H9 (cell line): Measurements from ENCODE around the gene DNHD1. TPM values are rescaled to one million over a fixed set of nuclear protein-coding genes. Genes with fewer than 3 reads are reported as not detected.

Experiments
- DNase-seq: peaks from one replicate; pipeline ENCODE4 v3.0.0-alpha.2; 2017
- H2AFZ ChIP-seq: one replicate; pipeline ENCODE4 v1.6.1; 2013; ENCODE audit warnings: mild to moderate bottlenecking, low read length, control low read depth, moderate library complexity
- H2AK5ac ChIP-seq: 2 replicates; pipeline ENCODE4 v1.6.1; 2013; ENCODE audit warnings: low read length, control low read depth, mixed read lengths; ENCODE audit not compliant: insufficient read length
- H2BK120ac ChIP-seq: one replicate; pipeline ENCODE4 v1.6.1; 2013; ENCODE audit warnings: low read depth, mild to moderate bottlenecking, low read length, control low read depth, inconsistent platforms; ENCODE audit not compliant: poor library complexity, severe bottlenecking
- H2BK12ac ChIP-seq: 2 replicates; pipeline ENCODE4 v1.6.1; 2013; ENCODE audit warnings: low read length, control low read depth, mixed read lengths, low read depth; ENCODE audit not compliant: insufficient read length
- H2BK15ac ChIP-seq: 2 replicates; pipeline ENCODE4 v1.6.1; 2013; ENCODE audit warnings: low read depth, low read length, control low read depth
- H2BK20ac ChIP-seq: one replicate; pipeline ENCODE4 v1.6.1; 2013; ENCODE audit warnings: low read depth, mild to moderate bottlenecking, low read length, control low read depth, inconsistent platforms; ENCODE audit not compliant: poor library complexity, severe bottlenecking
- H2BK5ac ChIP-seq: 2 replicates; pipeline ENCODE4 v1.6.1; 2013; ENCODE audit warnings: low read length, control low read depth, mixed read lengths; ENCODE audit not compliant: insufficient read length
- H3K14ac ChIP-seq: 2 replicates; pipeline ENCODE4 v1.6.1; 2013; ENCODE audit warnings: low read length, control low read depth; ENCODE audit not compliant: insufficient read depth
- H3K18ac ChIP-seq: 2 replicates; pipeline ENCODE4 v1.6.1; 2013; ENCODE audit warnings: low read depth, mild to moderate bottlenecking, mixed read lengths, low read length, control low read depth; ENCODE audit not compliant: insufficient read length
- H3K23ac ChIP-seq: 2 replicates; pipeline ENCODE4 v1.6.1; 2013; ENCODE audit warnings: low read length, control low read depth, mixed read lengths, low read depth; ENCODE audit not compliant: insufficient read length
- H3K23me2 ChIP-seq: 2 replicates; pipeline ENCODE4 v1.6.1; 2013; ENCODE audit warnings: low read depth, mild to moderate bottlenecking, mixed read lengths, low read length, control low read depth; ENCODE audit not compliant: insufficient read length, poor library complexity, severe bottlenecking
- H3K27ac ChIP-seq: 2 replicates; pipeline ENCODE4 v1.5.1; 2013; ENCODE audit warnings: low read length, control low read depth, mixed read lengths, low read depth; ENCODE audit not compliant: insufficient read length
- H3K27me3 ChIP-seq: 2 replicates; pipeline ENCODE4 v1.6.1; 2013; ENCODE audit warnings: low read length, control low read depth, inconsistent platforms; ENCODE audit not compliant: insufficient read depth
- H3K4ac ChIP-seq: 2 replicates; pipeline ENCODE4 v1.6.1; 2013; ENCODE audit warnings: low read depth, mild to moderate bottlenecking, control low read depth, inconsistent platforms, low read length, moderate library complexity
- H3K4me1 ChIP-seq: 2 replicates; pipeline ENCODE4 v1.6.1; 2013; ENCODE audit warnings: low read length, control low read depth, inconsistent platforms; ENCODE audit not compliant: insufficient read depth
- H3K4me2 ChIP-seq: 2 replicates; pipeline ENCODE4 v1.6.1; 2013; ENCODE audit warnings: low read length, control low read depth, mixed read lengths; ENCODE audit not compliant: insufficient read length, insufficient read depth
- H3K56ac ChIP-seq: 2 replicates; pipeline ENCODE4 v1.6.1; 2013; ENCODE audit warnings: low read depth, mild to moderate bottlenecking, mixed read lengths, low read length, control low read depth; ENCODE audit not compliant: insufficient read length
- H3K79me1 ChIP-seq: 2 replicates; pipeline ENCODE4 v1.6.1; 2013; ENCODE audit warnings: low read depth, mild to moderate bottlenecking, moderate library complexity, low read length, control low read depth, inconsistent platforms; ENCODE audit not compliant: insufficient read depth, poor library complexity, severe bottlenecking
- H3K79me2 ChIP-seq: 2 replicates; pipeline ENCODE4 v1.6.1; 2013; ENCODE audit warnings: low read length, control low read depth, inconsistent platforms; ENCODE audit not compliant: insufficient read depth
- H3K9ac ChIP-seq: 2 replicates; pipeline ENCODE4 v1.6.1; 2013; ENCODE audit warnings: low read length, control low read depth, mixed read lengths; ENCODE audit not compliant: insufficient read length; ENCODE audit errors: extremely low read depth
- H3K9me3 ChIP-seq: one replicate; pipeline ENCODE4 v1.6.1; 2013; ENCODE audit warnings: low read depth, low read length, inconsistent platforms; ENCODE audit not compliant: control insufficient read depth
- H3T11ph ChIP-seq: one replicate; pipeline ENCODE4 v1.6.1; 2013; ENCODE audit warnings: mild to moderate bottlenecking, low read length, control low read depth, inconsistent platforms
- H4K20me1 ChIP-seq: one replicate; pipeline ENCODE4 v1.6.1; 2013; ENCODE audit not compliant: control insufficient read depth, insufficient read length, insufficient read depth
- H4K5ac ChIP-seq: 2 replicates; pipeline ENCODE4 v1.6.1; 2013; ENCODE audit warnings: low read depth, mild to moderate bottlenecking, mixed read lengths, low read length, control low read depth; ENCODE audit not compliant: insufficient read length
- H4K8ac ChIP-seq: replicated peaks from 2 replicates; pipeline ENCODE4 v1.6.1; 2013; ENCODE audit warnings: low read length, control low read depth, mixed read lengths, low read depth; ENCODE audit not compliant: insufficient read length
- H4K91ac ChIP-seq: 2 replicates; pipeline ENCODE4 v1.6.1; 2013; ENCODE audit warnings: low read depth, mild to moderate bottlenecking, moderate library complexity, mixed read lengths, low read length, control low read depth; ENCODE audit not compliant: insufficient read length
- H3K27ac Mint-ChIP-seq, 3 experiments: 2 replicates in 2 of 3; 3 replicates in 1 of 3; pipeline ENCODE4 v1.8.0; 2020 to 2021; ENCODE audit warnings: mixed read lengths in 3 of 3, mild to moderate bottlenecking in 1 of 3, moderate library complexity in 1 of 3
- H3K27me3 Mint-ChIP-seq: 2 replicates; pipeline ENCODE4 v1.8.0; 2021; ENCODE audit warnings: low read depth, mild to moderate bottlenecking, moderate library complexity, mixed read lengths
- H3K36me3 Mint-ChIP-seq, 3 experiments: 2 replicates in 2 of 3; 3 replicates in 1 of 3; pipeline ENCODE4 v1.8.0; 2020 to 2021; ENCODE audit warnings: low read depth in 3 of 3, mixed read lengths in 3 of 3; ENCODE audit not compliant: insufficient read depth in 1 of 3
- H3K4me1 Mint-ChIP-seq, 2 experiments: 2 replicates each; pipeline ENCODE4 v1.8.0; 2020; ENCODE audit warnings: mixed read lengths in 2 of 2
- H3K4me3 Mint-ChIP-seq, 2 experiments: 2 replicates in 1 of 2; 3 replicates in 1 of 2; pipeline ENCODE4 v1.8.0; 2020 to 2021; ENCODE audit warnings: mild to moderate bottlenecking in 2 of 2, mixed read lengths in 2 of 2, moderate library complexity in 1 of 2
- H3K9me3 Mint-ChIP-seq, 2 experiments: 2 replicates in 1 of 2; 3 replicates in 1 of 2; pipeline ENCODE4 v1.8.0; 2020; ENCODE audit warnings: mild to moderate bottlenecking in 2 of 2, mixed read lengths in 2 of 2, moderate library complexity in 1 of 2
- CTCF ChIP-seq: fragments of 200-600 bp; sonication (generic); conservative IDR thresholded peaks from 3 replicates; pipeline ENCODE4 v1.8.0; 2021; ENCODE audit warnings: antibody characterized with exemption, mild to moderate bottlenecking
- WGBS: extraction: QIAGEN DNeasy Blood & Tissue Kit; methylation state at CpG from one replicate; pipeline ENCODE4 v1.1.7; 2013; ENCODE audit warnings: missing lambda C conversion rate, low lambda C conversion rate, mixed read lengths; ENCODE audit not compliant: insufficient read length; ENCODE audit errors: extremely low coverage; 5-methylcytosine and 5-hydroxymethylcytosine counted together
- total RNA-seq: library from RNA; stranded (reverse); gene quantifications from 2 replicates; pipeline ENCODE4 v1.2.1, GENCODE V29; 2021

The DNHD1 gene
- total RNA-seq, 1 experiment from 2014 or later = 3.5 TPM

DNA sequence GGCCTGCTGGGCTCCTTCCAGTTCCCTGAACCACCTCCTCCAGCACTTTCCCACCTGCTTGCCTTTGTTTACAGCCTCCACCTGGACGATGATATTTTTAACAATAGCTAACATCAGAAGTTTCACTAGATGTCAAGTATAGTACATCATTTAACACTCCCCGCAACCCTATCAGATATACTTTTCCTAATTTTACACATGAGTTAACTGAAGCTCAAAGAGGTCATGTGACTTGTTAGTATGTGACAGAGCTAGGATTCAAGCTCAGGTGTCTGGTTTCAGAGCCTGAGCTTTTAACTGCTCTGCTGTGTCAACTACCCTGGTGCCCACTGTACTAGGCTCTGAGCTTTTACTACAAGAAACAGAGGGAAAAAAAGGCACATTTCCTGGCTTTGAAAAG is 42.0 kb upstream of the DNHD1 start:
- H3K23me2 ChIP-seq = no peaks in the 10 kb centered on the region
- no peak overlapping the region for H3K23ac ChIP-seq
- no peaks in the 10 kb centered on the region for H3K79me2 ChIP-seq
- no peak overlapping the region for H3K4me3 Mint-ChIP-seq
- no peak overlapping the region for H3K14ac ChIP-seq
- H4K8ac ChIP-seq = no peak overlapping the region
- no peak overlapping the region for H2BK5ac ChIP-seq
- H3K9me3 ChIP-seq = no peaks in the 10 kb centered on the region
- H3K4me2 ChIP-seq = no peak overlapping the region
- no peak overlapping the region for H4K5ac ChIP-seq
- no peak overlapping the region for H2BK20ac ChIP-seq
- no peaks in the 10 kb centered on the region for H3K27me3 ChIP-seq
- no peak overlapping the region for H3K4ac ChIP-seq
- H3K18ac ChIP-seq = no peak overlapping the region
- no CpG with 5 or more reads among the region's 2 CpGs for WGBS
- DNase-seq = no peak
- no peak overlapping the region for H3K27ac Mint-ChIP-seq
- no peaks in the 10 kb centered on the region for H3K4me1 ChIP-seq
- H2BK12ac ChIP-seq = no peak overlapping the region
- H3K79me1 ChIP-seq = no peaks in the 10 kb centered on the region
- peaks cover 0 to 21% (median 6%) of the 10 kb centered on the region in 3 experiments; a peak in 3 of 7 replicates for H3K36me3 Mint-ChIP-seq
- H3T11ph ChIP-seq = no peak overlapping the region
- H4K20me1 ChIP-seq = no peaks in the 10 kb centered on the region
- no peak overlapping the region for H3K9ac ChIP-seq
- H3K9me3 Mint-ChIP-seq = no peaks in the 10 kb centered on the region
- H2BK15ac ChIP-seq = no peak overlapping the region
- no peak overlapping the region for H2AFZ ChIP-seq
- no peak for TF ChIP-seq CTCF
- no peak overlapping the region for H2BK120ac ChIP-seq
- no peaks in the 10 kb centered on the region for H3K27me3 Mint-ChIP-seq
- no peak overlapping the region for H3K56ac ChIP-seq
- H4K91ac ChIP-seq = no peak overlapping the region
- no peaks in the 10 kb centered on the region for H3K4me1 Mint-ChIP-seq
- no peak overlapping the region for H2AK5ac ChIP-seq
- H3K27ac ChIP-seq = no peak overlapping the region
